ENCODE data around the gene MLLT3. TPM values are rescaled to one million over a fixed set of nuclear protein-coding genes. Genes with fewer than 3 reads are reported as not detected.

The MLLT3 gene
- 23.8 and 39.1 TPM in 2 replicates for total RNA-seq (ENCODE audit: low replicate concordance)

DNA sequence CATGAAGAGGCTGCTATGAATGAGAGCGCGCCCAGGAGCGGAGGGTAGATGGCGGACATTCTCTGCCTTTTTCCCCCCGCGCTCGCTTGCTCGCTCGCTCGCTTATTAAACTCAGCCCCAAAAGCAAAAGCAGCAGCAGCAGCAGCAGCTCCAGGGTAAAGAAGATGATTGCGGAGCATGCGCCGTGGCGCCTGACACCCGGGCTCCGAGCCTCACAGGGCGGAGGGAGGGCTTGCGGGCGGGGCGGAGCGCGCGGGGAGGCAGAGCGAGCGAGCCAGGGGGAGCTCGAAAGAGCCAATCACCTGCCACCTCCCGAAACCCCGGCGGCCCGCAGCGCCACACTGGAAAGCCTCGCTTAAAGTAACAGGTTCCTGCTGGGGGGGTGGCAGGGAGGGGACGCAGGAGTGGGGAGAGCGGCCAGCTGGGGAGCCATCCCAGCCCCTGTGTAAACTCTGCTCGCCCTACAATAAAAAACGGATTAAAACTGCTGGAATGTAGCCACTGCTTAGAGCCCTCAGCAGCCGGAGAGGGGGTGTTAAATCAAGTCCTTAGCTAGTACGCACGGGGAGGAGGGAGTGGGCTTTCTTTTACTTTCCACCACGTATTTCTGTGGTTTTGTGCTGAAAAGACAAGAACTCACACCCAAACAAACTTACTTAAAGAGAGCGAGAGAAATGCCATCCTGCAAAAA is at the start of gene MLLT3:
Gene MLLT3 (minus strand): TSS at position 170 of the 691 bp plus-strand sequence.
- Mint-ChIP-seq H3K27ac (peak within 1 kb of the TSS; percentile 84), H3K4me1 (peaks cover 36% of the 10 kb centered on the region)
- no peak within 1 kb of the TSS for H3K27ac ChIP-seq

DNA sequence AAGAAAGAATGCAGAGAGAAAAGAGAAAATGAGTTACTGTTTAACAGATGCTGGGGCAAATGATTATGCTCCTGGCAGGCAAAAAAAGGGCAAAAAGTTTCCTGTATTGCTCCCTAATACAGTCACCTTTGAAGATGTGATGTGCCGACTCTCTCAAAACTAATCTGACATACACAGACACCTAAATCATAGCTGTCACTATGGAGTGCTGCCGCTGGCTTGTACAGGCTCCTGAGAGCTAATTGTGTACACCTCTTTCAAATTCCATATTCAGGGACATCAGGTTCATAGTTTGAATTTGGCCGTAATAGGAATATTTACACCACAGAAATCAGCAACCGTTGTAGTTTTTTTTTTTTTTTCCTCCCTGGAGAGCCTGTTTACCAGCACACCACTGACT is 49.3 kb upstream of the MLLT3 start:
- DNase-seq (ENCODE audit: low spot score): no peak

More for the DNA sequence above, at the start of gene MLLT3:
- Mint-ChIP-seq H3K27me3 (ENCODE audit: insufficient read depth, low read depth) (peaks cover 11% of the 10 kb centered on the region), H3K36me3 (peaks cover 3% of the 10 kb centered on the region), H3K9me3 (no peaks in the 10 kb centered on the region), H3K4me3 (peak within 1 kb of the TSS; percentile 98)
- peaks cover 22% of the 10 kb centered on the region for H3K4me1 ChIP-seq
- peak within 1 kb of the TSS; percentile 89 for H2AFZ ChIP-seq (replicated peaks)
- peaks cover 60% of the 10 kb centered on the region for H3K27me3 ChIP-seq
- no peak within 1 kb of the TSS for H3K9ac ChIP-seq
- H3K4me3 ChIP-seq: peak within 1 kb of the TSS; percentile 84
- H3K4me2 ChIP-seq: peak within 1 kb of the TSS; percentile 98
- H4K20me1 ChIP-seq (ENCODE audit: low read depth): peaks cover 28% of the 10 kb centered on the region
- TF ChIP-seq, protein P1, sequence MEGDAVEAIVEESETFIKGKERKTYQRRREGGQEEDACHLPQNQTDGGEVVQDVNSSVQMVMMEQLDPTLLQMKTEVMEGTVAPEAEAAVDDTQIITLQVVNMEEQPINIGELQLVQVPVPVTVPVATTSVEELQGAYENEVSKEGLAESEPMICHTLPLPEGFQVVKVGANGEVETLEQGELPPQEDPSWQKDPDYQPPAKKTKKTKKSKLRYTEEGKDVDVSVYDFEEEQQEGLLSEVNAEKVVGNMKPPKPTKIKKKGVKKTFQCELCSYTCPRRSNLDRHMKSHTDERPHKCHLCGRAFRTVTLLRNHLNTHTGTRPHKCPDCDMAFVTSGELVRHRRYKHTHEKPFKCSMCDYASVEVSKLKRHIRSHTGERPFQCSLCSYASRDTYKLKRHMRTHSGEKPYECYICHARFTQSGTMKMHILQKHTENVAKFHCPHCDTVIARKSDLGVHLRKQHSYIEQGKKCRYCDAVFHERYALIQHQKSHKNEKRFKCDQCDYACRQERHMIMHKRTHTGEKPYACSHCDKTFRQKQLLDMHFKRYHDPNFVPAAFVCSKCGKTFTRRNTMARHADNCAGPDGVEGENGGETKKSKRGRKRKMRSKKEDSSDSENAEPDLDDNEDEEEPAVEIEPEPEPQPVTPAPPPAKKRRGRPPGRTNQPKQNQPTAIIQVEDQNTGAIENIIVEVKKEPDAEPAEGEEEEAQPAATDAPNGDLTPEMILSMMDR (IDR thresholded peaks at IDR 0.05): no peak
- TF ChIP-seq EZH2phosphoT487 (IDR thresholded peaks at IDR 0.05): no peak
- no peak for TF ChIP-seq EZH2 (IDR thresholded peaks at IDR 0.05)
- no peaks in the 10 kb centered on the region for H3K79me2 ChIP-seq (ENCODE audit: low read depth)
- H3F3A ChIP-seq (ENCODE audit: low read depth): peaks cover 26% of the 10 kb centered on the region
- H3K36me3 ChIP-seq: no peaks in the 10 kb centered on the region
- DNase-seq (ENCODE audit: low spot score): peak; percentile 95
- H3K9me3 ChIP-seq (ENCODE audit: low read depth): no peaks in the 10 kb centered on the region

DNA sequence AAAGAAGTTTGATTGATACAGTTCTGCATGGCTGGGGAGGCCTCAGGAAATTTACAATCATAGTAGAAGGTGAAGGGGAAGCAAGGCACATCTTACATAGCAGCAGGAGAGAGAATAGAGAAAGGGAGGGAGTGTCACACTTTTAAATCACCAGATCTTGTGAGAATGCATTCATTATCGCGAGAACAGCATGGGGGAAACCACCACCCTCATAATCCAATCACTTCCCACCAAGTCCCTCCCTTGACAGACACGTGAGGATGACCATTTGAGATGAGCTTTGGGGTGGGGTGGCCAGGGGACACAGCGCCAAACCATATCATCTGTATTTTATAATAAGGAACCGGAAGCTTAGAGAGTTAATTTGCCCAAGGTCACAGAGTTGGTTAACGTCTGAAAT is 48.1 kb upstream of the MLLT3 start:
- H3K36me3 Mint-ChIP-seq: peaks cover 25% of the 10 kb centered on the region
- peaks cover 15% of the 10 kb centered on the region for H3K4me1 Mint-ChIP-seq
- Histone ChIP-seq H3F3A (ENCODE audit: low read depth) (peaks cover 4% of the 10 kb centered on the region), H3K9ac (no peak overlapping the region), H4K20me1 (ENCODE audit: low read depth) (peaks cover 12% of the 10 kb centered on the region), H3K9me3 (ENCODE audit: low read depth) (no peaks in the 10 kb centered on the region), H3K4me1 (peaks cover 18% of the 10 kb centered on the region), H3K4me2 (no peak overlapping the region), H2AFZ (replicated peaks) (no peak overlapping the region), H3K4me3 (no peak overlapping the region), H3K27ac (no peak overlapping the region), H3K36me3 (no peaks in the 10 kb centered on the region), H3K27me3 (no peaks in the 10 kb centered on the region), H3K79me2 (ENCODE audit: low read depth) (peaks cover 82% of the 10 kb centered on the region)
- no peak overlapping the region for H3K4me3 Mint-ChIP-seq
- H3K9me3 Mint-ChIP-seq: peaks cover 3% of the 10 kb centered on the region
- no peak for DNase-seq (ENCODE audit: low spot score)
- H3K27ac Mint-ChIP-seq: no peak overlapping the region
- TF ChIP-seq, protein P1 (IDR thresholded peaks at IDR 0.05): no peak
- TF ChIP-seq EZH2phosphoT487 (IDR thresholded peaks at IDR 0.05): no peak
- no peak for TF ChIP-seq EZH2 (IDR thresholded peaks at IDR 0.05)
- H3K27me3 Mint-ChIP-seq (ENCODE audit: insufficient read depth, low read depth): no peaks in the 10 kb centered on the region

More for the DNA sequence above, 49.3 kb upstream of the MLLT3 start:
- no peaks in the 10 kb centered on the region for H3K27me3 ChIP-seq
- Mint-ChIP-seq H3K4me3 (no peak overlapping the region), H3K27me3 (ENCODE audit: insufficient read depth, low read depth) (no peaks in the 10 kb centered on the region), H3K27ac (no peak overlapping the region), H3K4me1 (peaks cover 15% of the 10 kb centered on the region), H3K36me3 (peaks cover 32% of the 10 kb centered on the region), H3K9me3 (peaks cover 9% of the 10 kb centered on the region)
- H3K36me3 ChIP-seq: no peaks in the 10 kb centered on the region
- no peak for TF ChIP-seq EZH2phosphoT487 (IDR thresholded peaks at IDR 0.05)
- H3K79me2 ChIP-seq (ENCODE audit: low read depth): peaks cover 74% of the 10 kb centered on the region
- H4K20me1 ChIP-seq (ENCODE audit: low read depth): peaks cover 12% of the 10 kb centered on the region
- H3K9ac ChIP-seq: no peak overlapping the region
- H2AFZ ChIP-seq (replicated peaks): no peak overlapping the region
- no peak overlapping the region for H3K27ac ChIP-seq
- H3K9me3 ChIP-seq (ENCODE audit: low read depth): no peaks in the 10 kb centered on the region
- H3K4me2 ChIP-seq: no peak overlapping the region
- no peak overlapping the region for H3K4me3 ChIP-seq
- H3K4me1 ChIP-seq: peaks cover 18% of the 10 kb centered on the region
- peaks cover 4% of the 10 kb centered on the region for H3F3A ChIP-seq (ENCODE audit: low read depth)

DNA sequence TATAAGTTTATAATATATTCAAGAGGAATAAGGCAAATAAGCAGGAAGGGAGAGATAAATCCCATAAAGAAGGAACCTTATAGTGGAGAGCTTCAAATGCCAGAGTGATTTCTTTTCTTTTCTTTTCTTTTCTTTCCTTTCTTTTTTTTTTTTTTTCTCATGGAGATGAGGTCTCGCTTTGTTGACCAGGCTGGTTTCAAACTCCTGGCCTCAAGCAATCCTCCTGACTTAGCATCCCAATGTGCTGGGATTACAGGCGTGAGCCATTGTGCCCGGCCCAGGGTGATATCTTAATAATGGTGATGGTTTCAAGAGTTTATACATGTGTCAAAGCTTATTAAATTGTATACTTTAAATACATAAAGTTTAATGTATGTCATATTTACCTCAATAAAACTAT is 42.2 kb upstream of the MLLT3 start:
- H3K4me3 ChIP-seq: no peak overlapping the region
- Mint-ChIP-seq H3K4me1 (peaks cover 6% of the 10 kb centered on the region), H3K4me3 (no peak overlapping the region), H3K27me3 (ENCODE audit: insufficient read depth, low read depth) (no peaks in the 10 kb centered on the region), H3K9me3 (no peaks in the 10 kb centered on the region), H3K36me3 (peaks cover 11% of the 10 kb centered on the region), H3K27ac (no peak overlapping the region)
- peak; percentile 42 for DNase-seq (ENCODE audit: low spot score)
- peaks cover 39% of the 10 kb centered on the region for H3F3A ChIP-seq (ENCODE audit: low read depth)
- no peak overlapping the region for H2AFZ ChIP-seq (replicated peaks)
- no peaks in the 10 kb centered on the region for H3K27me3 ChIP-seq
- H3K9me3 ChIP-seq (ENCODE audit: low read depth): no peaks in the 10 kb centered on the region
- peaks cover 54% of the 10 kb centered on the region for H4K20me1 ChIP-seq (ENCODE audit: low read depth)
- no peaks in the 10 kb centered on the region for H3K36me3 ChIP-seq
- TF ChIP-seq EZH2 (IDR thresholded peaks at IDR 0.05): no peak
- no peak for TF ChIP-seq EZH2phosphoT487 (IDR thresholded peaks at IDR 0.05)
- TF ChIP-seq, protein P1 (IDR thresholded peaks at IDR 0.05): no peak
- H3K79me2 ChIP-seq (ENCODE audit: low read depth): peaks cover 99% of the 10 kb centered on the region
- H3K4me1 ChIP-seq: peaks cover 55% of the 10 kb centered on the region
- peak overlapping the region; percentile 35 for H3K27ac ChIP-seq
- peak overlapping the region; percentile 47 for H3K4me2 ChIP-seq
- no peak overlapping the region for H3K9ac ChIP-seq
